Right cardiac atrium (tissue), 5 donors: Measurements from ENCODE around the gene PRKCZ. TPM values are rescaled to one million over a fixed set of nuclear protein-coding genes. Genes with fewer than 3 reads are reported as not detected.

Source experiments
- ATAC-seq, 2 donors: fragments of 200-7000 bp; cut with Tn5 transposase; one replicate each; pipeline versions ENCODE4 v1.8.0 to v1.9.1; 2020; ENCODE audit warnings: moderate library complexity in 2 of 2, mild to moderate bottlenecking in 1 of 2
- DNase-seq, 3 donors: peaks; one replicate each; pipeline ENCODE4 v3.0.0-alpha.2; 2020
- H3K27ac ChIP-seq: one replicate; pipeline ENCODE4 v1.5.1; 2013; ENCODE audit warnings: mild to moderate bottlenecking, low read length, control low read depth, moderate library complexity
- H3K27me3 ChIP-seq: one replicate; pipeline ENCODE4 v1.6.1; 2013; ENCODE audit not compliant: control insufficient read depth, insufficient read depth
- H3K4me1 ChIP-seq: one replicate; pipeline ENCODE4 v1.6.1; 2013; ENCODE audit warnings: low read length; ENCODE audit not compliant: control insufficient read depth, insufficient read depth
- H3K4me3 ChIP-seq: one replicate; pipeline ENCODE4 v1.5.1; 2013; ENCODE audit warnings: low read length, control low read depth
- H3K9me3 ChIP-seq: one replicate; pipeline ENCODE4 v1.6.1; 2013; ENCODE audit warnings: low read length; ENCODE audit not compliant: control insufficient read depth
- WGBS: extraction: QIAGEN DNeasy Blood & Tissue Kit; methylation state at CpG from one replicate; pipeline ENCODE4 v1.1.7; 2013; 5-methylcytosine and 5-hydroxymethylcytosine counted together
- intact Hi-C, 4 donors: fragments of 100-400 bp; cut with DNase I; formaldehyde crosslinking; loops; one replicate each; pipeline versions ENCODE4 v1.11.0 to v1.14.0; 2022 to 2023
- polyA plus RNA-seq: library from polyadenylated mRNA; stranded (reverse); fragments of 200-250 nt; gene quantifications from one replicate; pipeline ENCODE4 v1.2.3, GENCODE V29; 2013
- total RNA-seq, 4 donors: library from RNA; stranded (reverse); fragmentation: NEBNext Ultra II Directional; extraction: Animal tissue kit (Norgen Biotek cat#: 25700); gene quantifications; one replicate each; pipeline ENCODE4 v1.2.1, GENCODE V29; 2021
- donor health status: healthy with polysubstance abuse.
- donor health status: DM: no; HTN: yes; CAD: no.
- donor health status: DM: no; HTN: no; CAD: no.
- donor health status: DM: no; HTN: yes; CAD: no; lungs with severe emphysema.
- donor health status: DM: yes; HTN: yes; CAD: no.

Gene PRKCZ
- total and polyA plus RNA-seq, 5 donors, result 15.1 to 28.1 (median 21.6) TPM

- Histone ChIP-seq H3K27ac (no peak overlapping the region), H3K9me3 (no peaks in the 10 kb centered on the region), H3K4me3 (no peak overlapping the region), H3K27me3 (no peaks in the 10 kb centered on the region), H3K4me1 (no peaks in the 10 kb centered on the region)
- ATAC-seq, result no peak
- 95% methylated on average over 33 of the region's 33 CpGs for WGBS
- DNase-seq, result no peak
- intact Hi-C loops, result no loop called here
Measured at GRCh38 chr1:2184934-2185333, 134.7 kb downstream of the PRKCZ start.

- intact Hi-C loops, result no loop called here
- 92% methylated on average over 38 of the region's 38 CpGs for WGBS
Measured at GRCh38 chr1:2185880-2186855, 136.0 kb downstream of the PRKCZ start.

GRCh38 chr1:2186901-2187300 is 136.7 kb downstream of the PRKCZ start:
- ATAC-seq (no peak), DNase-seq (no peak)
- no peaks in the 10 kb centered on the region for H3K9me3 ChIP-seq
- H3K4me3 ChIP-seq, result no peak overlapping the region
- H3K4me1 ChIP-seq, result peaks cover 3% of the 10 kb centered on the region
- WGBS, result 87% methylated on average over 9 of the region's 9 CpGs
- H3K27me3 ChIP-seq, result no peaks in the 10 kb centered on the region
- intact Hi-C loops, result no loop called here
- H3K27ac ChIP-seq, result no peak overlapping the region

More at GRCh38 chr1:2185880-2186855, 136.0 kb downstream of the PRKCZ start:
- Histone ChIP-seq H3K4me1 (peaks cover 3% of the 10 kb centered on the region), H3K27ac (no peak overlapping the region), H3K9me3 (no peaks in the 10 kb centered on the region), H3K27me3 (no peaks in the 10 kb centered on the region), H3K4me3 (no peak overlapping the region)
- no peak for DNase-seq
- no peak for ATAC-seq

- Histone ChIP-seq H3K4me1 (peaks cover 3% of the 10 kb centered on the region), H3K27me3 (no peaks in the 10 kb centered on the region), H3K27ac (no peak overlapping the region), H3K4me3 (no peak overlapping the region), H3K9me3 (no peaks in the 10 kb centered on the region)
- ATAC-seq (no peak), DNase-seq (peak in 1 of 3 donors; percentile 65)
- WGBS, result 81% methylated on average over 13 of the region's 13 CpGs
- intact Hi-C loops, result no loop called here
Measured at GRCh38 chr1:2187619-2188018, 137.4 kb downstream of the PRKCZ start.

GRCh38 chr1:2188336-2188735 is 138.1 kb downstream of the PRKCZ start:
- Histone ChIP-seq H3K4me1 (peaks cover 3% of the 10 kb centered on the region), H3K4me3 (no peak overlapping the region), H3K27me3 (no peaks in the 10 kb centered on the region), H3K27ac (no peak overlapping the region), H3K9me3 (no peaks in the 10 kb centered on the region)
- no peak for DNase-seq
- ATAC-seq, result no peak
- WGBS, result 90% methylated on average over 16 of the region's 16 CpGs
- intact Hi-C loops, result no loop called here

GRCh38 chr1:2189459-2190425 is 139.5 kb downstream of the PRKCZ start:
- peaks cover 3% of the 10 kb centered on the region for H3K4me1 ChIP-seq

GRCh38 chr1:2190491-2190976 is 140.3 kb downstream of the PRKCZ start:
- Histone ChIP-seq H3K27ac (peak overlapping the region; percentile 78), H3K9me3 (no peaks in the 10 kb centered on the region), H3K4me1 (peaks cover 3% of the 10 kb centered on the region), H3K27me3 (no peaks in the 10 kb centered on the region), H3K4me3 (peak overlapping the region; percentile 33)
- no peak for ATAC-seq
- intact Hi-C loops, result loop anchor here in 1 of 4 donors (10.0 kb wide), 1 partner anchor 124 kb away; no protein-coding TSS in a partner anchor
- WGBS, result 61% methylated on average over 19 of the region's 19 CpGs
- peak in 2 of 3 donors; percentile 75 to 76 for DNase-seq

More at GRCh38 chr1:2189459-2190425, 139.5 kb downstream of the PRKCZ start:
- peak overlapping the region; percentile 78 for H3K27ac ChIP-seq
- no peaks in the 10 kb centered on the region for H3K27me3 ChIP-seq
- H3K4me3 ChIP-seq, result peak overlapping the region; percentile 33
- DNase-seq (peak; percentile 91 to 98 (median 98)), ATAC-seq (peak; percentile 84 to 92)
- no peaks in the 10 kb centered on the region for H3K9me3 ChIP-seq
- 11% methylated on average over 65 of the region's 65 CpGs for WGBS
- intact Hi-C loops, result loop anchor here in 1 of 4 donors (10.0 kb wide), 1 partner anchor 125 kb away; no protein-coding TSS in a partner anchor

GRCh38 chr1:2192031-2192995 is 142.1 kb downstream of the PRKCZ start:
- intact Hi-C loops, result loop anchor here in 1 of 4 donors (10.0 kb wide), 1 partner anchor 122 kb away; no protein-coding TSS in a partner anchor
- no peak overlapping the region for H3K4me3 ChIP-seq
- no peaks in the 10 kb centered on the region for H3K9me3 ChIP-seq
- WGBS, result 45% methylated on average over 30 of the region's 30 CpGs
- no peaks in the 10 kb centered on the region for H3K27me3 ChIP-seq
- DNase-seq, result peak in 1 of 3 donors; percentile 80
- ATAC-seq, result no peak
- peaks cover 3% of the 10 kb centered on the region for H3K4me1 ChIP-seq
- H3K27ac ChIP-seq, result peak overlapping the region; percentile 6

- Histone ChIP-seq H3K4me1 (peaks cover 3% of the 10 kb centered on the region), H3K27me3 (no peaks in the 10 kb centered on the region), H3K9me3 (no peaks in the 10 kb centered on the region), H3K4me3 (peak overlapping the region; percentile 71), H3K27ac (no peak overlapping the region)
- DNase-seq, result no peak
- ATAC-seq, result no peak
- intact Hi-C loops, result loop anchor here in 3 of 4 donors (2.0 to 10.0 kb wide), 3 partner anchors 121 to 189 kb away; no protein-coding TSS in a partner anchor
- WGBS, result 66% methylated on average over 44 of the region's 44 CpGs
Measured at GRCh38 chr1:2193514-2194281, 143.5 kb downstream of the PRKCZ start.
